Skin of body (tissue), 2 donors: Measurements from ENCODE around the gene BPIFB4. TPM values are rescaled to one million over a fixed set of nuclear protein-coding genes. Genes with fewer than 3 reads are reported as not detected.

Experiments
- DNase-seq: peaks from one replicate; lab custom pipeline; 2025; lab: John Stamatoyannopoulos, UW
- total RNA-seq: library from RNA; depleted of rRNA; stranded (reverse); fragments of >200 nt; gene quantifications from one replicate; pipeline ENCODE4 v1.2.3, GENCODE V29; 2014

BPIFB4 gene
- total RNA-seq, 1 donor from 2014 or later: not detected

DNA sequence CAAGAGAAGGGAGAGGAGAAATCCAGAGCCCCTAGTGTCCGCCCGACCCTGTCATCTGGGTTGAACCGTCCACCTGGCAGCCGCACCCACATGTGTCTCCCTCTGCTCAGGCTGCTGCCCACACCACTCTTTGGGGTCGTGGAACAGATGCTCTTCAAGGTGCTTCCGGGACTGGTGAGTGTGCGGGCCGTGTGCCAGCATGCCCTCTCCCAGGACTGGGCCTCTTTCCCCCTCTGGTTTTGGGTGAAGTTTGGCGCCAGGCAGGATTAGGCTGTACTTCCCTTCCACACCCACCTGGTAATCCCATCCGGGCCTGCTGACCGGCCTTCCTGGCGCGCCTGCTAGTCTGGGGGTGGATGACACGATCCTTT is 17.8 kb upstream of the BPIFB4 start:
- DNase-seq: no peak

DNA sequence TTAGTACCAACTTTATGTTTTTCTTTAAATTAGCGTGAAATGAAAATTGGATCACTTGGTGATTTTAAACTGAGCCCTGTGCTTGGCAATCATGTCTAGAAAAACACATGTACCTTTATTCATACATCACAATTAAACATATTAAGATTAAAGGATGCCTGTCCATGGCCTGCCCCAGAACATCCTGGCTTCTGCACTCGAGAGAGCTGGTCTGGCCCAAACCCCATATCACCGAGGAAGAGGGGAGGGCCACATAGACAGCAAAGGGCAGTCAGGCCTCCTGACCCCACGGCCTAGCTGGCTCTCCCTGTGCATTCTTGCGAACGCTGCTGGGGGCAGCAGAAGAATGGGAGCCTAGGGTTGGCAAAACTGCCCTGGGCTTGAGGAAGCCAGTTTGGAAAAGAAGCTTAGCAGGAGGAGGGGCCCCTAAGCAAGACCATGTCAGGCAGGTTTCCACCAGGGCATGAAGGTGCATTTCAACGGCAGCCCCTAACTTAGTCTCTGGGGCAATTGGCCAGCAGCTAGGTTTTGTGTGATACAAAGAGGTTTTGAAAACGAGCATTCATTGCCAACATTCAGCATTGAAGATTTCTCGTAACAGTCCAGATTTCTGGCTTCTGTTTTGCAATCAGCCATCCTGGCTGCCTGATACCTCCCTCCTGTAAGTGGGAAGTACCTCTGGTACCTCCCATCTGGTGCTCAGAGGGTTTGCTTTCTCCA is 17.2 kb upstream of the BPIFB4 start:
- no peak for DNase-seq

DNA sequence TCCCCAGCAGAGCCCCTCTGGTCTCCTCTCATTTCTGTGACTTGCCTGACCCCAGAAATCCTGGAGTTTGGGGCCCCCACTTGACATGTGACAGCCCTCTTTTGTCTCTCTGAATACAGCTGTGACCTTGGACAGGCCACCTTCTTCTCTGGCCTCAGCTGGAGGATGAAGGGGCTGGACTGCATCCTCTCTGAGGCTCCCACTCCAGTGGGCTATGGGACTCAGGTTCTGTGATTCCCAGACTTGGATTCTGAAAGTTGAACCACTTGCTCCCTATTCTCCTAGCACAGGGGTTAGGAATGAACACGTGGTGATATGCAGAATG is 16.7 kb upstream of the BPIFB4 start:
- DNase-seq: no peak

DNA sequence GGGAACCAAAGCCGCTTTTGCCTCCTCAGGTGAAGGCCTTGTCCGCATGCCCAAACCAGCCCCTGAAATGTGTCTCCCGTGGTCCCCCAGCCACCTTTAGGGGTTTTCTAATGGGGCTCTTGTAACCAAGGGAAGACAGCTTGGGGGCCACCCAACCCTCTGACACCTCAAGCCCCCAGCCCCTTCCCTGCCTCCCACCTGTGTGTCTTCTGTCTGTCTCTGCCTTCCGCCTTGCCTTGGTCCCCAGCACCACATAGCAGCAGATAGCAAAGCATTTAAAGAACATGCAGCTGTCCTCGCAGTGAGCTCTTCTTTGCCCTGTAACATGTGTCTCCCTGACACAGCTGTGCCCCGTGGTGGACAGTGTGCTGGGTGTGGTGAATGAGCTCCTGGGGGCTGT is 16.2 kb upstream of the BPIFB4 start:
- no peak for DNase-seq

DNA sequence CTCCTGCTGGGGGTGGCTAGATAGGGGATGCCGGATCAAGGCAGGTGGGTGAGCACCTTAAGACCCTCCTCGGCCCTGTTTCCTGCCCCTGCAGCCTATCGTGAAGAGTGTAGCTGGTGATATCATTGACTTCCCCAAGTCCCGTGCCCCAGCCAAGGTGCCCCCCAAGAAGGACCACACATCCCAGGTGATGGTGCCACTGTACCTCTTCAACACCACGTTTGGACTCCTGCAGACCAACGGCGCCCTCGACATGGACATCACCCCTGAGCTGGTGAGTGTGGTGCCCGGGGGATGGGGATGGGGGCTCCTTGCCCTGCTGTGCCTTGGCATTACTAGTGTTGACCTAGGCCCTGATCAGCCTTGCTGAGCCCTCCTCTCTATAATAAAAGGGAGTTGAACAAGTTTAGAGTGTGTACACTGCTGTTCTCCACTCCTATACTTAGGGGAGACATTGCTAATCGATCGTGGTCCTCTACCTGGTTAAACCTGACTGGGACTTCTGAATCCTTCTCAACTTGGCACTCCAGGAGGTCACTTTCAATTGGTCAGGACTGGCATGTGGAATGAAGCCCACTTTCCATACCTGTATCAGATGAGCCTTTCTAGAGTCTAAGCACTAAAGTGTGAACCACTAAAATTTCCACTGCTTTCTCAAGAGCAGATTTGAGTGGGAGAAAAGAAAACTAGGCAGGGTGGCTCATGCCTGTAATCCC is 14.7 kb upstream of the BPIFB4 start:
- DNase-seq: no peak

DNA sequence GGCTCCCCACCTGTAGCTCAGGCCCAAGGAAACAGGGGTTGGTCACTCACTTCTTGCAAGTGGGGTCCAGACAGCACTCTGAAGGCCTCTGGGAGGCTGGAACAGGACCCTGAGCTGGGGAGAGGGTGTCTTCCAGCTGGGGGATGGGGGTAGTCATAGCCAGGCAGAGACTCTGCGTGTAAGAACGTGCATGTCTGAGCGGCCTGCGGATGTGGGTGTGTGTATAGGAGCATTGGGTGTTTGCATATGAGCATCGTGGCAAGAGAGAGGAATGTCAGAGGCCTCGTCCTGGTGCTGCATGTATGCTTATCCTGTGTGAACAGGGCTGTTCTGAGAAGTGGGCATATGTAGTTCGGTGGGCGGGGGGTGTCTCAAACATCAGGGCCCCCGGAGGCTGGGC is 13.7 kb upstream of the BPIFB4 start:
- DNase-seq: no peak

DNA sequence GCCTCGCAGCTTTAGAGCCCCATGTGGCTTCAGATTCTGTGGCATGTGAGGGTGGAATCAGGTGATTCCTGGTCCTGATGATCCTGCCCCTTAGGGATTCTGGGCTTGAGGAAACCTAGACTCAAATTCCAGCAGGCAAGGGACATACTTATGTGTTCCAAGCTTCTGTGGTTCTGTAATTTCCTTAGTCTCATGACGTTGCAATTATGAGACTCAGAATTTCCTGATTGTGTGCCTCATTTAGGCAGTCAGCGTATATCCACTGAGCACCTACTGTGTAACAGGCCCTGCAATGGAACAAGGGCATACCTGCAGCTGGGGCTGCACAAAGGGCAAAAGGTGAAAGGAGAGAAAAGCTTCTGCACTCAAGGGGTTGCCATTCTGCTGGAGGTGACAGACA is 11.6 kb upstream of the BPIFB4 start:
- no peak for DNase-seq

DNA sequence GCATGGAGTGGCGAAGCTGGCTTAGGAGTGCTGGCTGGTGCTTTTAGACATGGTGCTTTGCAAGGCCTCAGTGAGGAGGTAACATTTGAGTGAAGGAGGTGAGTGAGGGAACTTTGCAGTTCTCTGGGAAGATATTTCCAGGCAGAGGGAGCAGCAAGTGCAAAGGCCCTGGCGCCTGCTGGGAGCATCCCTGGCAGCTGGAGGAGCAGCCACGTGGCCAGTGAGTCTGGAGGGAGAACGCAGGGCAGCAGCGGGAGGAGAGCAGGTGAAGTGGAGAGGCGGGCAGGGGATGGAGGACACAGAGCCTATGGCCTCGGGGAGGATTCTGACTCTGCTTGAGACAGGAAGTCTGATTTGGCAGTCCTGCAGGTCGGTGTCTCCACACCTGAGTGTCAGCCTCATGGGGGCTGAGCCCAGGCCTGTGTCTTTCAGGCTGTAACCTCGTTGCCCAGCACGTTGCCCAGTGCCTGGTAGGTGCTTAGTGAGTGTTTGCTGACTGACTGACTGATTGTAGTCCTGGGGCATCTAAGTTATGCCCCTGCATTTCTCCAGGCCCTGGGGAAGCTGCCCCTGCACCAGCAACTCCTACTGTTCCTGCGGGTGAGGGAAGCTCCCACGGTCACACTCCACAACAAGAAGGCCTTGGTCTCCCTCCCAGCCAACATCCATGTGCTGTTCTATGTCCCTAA is 11.0 kb upstream of the BPIFB4 start:
- DNase-seq: no peak

DNA sequence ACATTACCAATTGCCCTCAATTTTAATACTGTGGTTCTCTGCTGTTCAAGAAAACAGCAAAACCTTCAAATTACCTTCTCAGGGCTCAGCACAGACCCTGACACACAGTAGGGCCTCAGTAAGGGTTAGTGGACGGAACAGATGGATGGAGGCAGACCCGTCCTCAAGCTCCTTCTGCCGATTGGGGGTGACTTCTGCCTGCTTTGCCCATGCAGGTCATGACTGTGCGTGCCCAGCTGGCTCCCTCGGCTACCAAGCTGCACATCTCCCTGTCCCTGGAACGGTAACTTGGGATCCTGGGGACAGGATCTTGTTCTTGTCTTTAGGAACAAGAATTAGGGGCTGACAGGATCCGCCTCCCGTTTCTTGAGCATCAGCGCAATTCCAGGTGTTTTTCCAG is 9.8 kb upstream of the BPIFB4 start:
- no peak for DNase-seq

DNA sequence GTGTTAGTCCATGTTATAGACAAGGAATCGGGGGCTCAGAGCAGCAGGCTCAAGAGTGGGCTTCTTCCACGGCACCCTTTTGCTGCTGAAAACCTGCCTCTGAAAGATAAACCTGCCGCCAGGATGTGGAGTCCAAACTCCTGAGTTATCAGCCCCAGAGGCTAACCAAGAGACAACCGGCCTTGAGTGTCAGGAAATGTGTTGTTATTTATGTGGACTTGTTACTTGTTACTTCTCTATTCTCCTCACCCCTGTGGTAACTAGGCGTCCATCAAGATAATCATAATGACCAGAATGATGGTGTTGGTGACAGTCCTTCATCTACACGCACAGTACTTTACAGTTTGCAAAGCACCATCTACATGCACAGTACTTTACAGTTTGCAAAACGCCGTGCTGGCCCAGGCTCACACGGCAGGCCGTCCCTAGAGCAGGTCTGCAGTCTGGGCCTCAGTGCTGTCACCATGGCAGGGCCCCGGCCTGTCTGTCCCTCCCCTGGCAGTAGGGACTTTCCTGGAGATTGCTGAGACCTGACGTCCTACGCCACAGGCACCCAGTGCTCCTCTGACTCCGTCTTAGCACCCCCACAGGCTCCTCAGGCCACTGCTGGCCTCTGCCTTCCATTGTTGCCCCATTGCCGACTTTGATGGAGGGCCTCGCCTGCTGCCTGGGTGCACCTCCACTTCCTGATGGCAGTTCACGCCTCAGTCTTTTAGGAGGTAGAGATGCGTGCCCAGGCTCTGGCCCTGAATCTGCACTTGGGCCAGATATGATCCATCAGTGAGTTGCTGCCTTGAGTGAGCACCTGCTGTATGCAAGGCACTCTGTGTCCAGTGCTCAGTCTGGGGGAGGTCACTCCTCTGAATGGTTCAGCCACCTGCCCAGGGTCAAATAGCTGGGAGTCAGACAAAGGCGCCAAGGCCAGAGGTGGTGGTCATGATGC is 9.1 kb upstream of the BPIFB4 start:
- DNase-seq: no peak

DNA sequence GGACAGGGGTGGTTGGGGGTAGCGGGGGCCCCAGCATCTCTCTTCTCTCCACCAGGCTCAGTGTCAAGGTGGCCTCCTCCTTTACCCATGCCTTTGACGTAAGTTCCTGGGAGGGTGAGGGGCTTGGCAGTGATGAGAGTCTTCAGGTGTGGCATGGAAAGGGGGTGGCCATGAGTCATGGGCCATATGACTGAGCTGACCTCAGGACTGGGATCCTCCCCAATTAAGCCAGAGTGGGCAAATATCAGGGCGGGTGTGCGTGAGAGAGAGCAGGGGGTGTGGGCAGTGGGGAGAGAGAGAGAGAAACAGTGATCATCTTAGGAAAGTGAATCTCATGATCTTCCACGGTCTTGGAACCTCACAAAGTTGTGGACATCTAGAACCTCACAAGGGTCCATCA is 8.2 kb upstream of the BPIFB4 start:
- no peak for DNase-seq

DNA sequence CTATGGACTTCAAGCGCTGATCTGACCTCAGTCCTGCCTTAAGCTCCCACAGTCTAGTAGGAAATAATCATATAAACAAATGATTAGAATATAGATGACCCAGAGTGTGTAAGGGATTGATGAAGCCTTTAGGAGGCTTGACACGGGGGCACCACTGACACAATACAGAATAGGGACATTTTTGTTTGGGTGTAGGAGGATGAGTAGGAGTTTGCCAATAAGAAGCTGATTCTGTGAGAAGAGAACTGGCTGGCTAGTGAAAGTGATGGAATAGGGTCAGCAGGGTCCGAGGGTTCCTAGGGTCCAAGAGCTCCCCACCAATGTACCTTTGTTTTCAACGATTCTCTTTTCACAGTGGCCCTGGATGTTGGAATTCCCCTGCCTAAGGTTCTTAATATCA is 7.1 kb upstream of the BPIFB4 start:
- no peak for DNase-seq

DNA sequence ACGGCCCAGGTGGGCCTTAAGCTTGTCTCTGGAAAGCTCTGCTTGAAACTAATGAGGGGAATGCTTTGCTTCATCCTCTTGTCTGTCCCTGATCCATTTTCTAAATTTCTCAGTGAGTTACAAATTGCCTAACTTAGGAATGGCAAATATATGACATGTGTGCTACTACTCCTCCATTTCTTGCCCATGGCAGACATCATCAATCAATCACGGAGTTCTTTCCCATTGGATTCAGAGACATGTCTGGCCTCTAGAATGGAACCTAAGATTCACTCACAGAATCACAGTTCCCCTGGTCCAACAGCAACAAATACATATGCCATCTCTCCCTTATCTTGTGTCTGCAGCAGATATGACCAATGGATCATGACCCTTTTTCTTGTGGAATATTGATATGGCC is 6.6 kb upstream of the BPIFB4 start:
- no peak for DNase-seq

DNA sequence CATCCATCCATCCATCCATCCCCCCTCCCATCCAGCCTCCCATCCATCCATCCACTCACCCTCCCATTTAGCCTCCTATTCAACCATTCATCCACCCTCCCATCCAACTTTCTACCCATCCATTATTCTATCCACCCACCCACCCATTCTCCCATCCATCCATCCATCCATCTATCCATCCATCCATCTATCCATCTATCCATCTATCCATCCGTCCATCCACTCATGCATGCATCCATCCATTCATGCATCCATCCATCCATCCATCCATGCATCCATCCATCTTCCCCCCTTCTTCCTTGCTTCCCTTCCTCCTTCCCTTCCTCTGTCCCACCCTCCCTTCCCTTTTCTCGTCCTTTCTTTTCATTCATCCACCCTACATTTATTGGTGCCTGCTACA is 4.8 kb upstream of the BPIFB4 start:
- no peak for DNase-seq

DNA sequence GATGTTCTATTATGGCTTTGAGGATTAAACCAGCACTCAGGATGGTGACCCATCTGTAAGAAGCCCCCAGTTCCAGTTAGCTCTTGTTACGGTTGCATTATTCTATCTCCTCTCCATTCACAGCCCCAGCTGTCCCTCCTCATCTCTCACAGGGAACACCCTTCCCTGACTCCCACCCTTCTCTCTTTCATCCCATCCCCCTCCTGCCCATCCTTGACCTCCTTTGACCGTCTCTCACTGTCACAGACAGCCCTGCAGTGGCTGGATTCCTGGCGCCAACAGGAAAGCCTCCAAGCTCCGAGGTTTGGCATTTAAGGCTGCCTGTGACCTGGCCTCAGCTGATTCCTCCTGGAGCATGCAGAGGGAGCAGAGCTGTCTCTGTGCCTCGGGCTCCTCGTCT is 4.2 kb upstream of the BPIFB4 start:
- DNase-seq: no peak

DNA sequence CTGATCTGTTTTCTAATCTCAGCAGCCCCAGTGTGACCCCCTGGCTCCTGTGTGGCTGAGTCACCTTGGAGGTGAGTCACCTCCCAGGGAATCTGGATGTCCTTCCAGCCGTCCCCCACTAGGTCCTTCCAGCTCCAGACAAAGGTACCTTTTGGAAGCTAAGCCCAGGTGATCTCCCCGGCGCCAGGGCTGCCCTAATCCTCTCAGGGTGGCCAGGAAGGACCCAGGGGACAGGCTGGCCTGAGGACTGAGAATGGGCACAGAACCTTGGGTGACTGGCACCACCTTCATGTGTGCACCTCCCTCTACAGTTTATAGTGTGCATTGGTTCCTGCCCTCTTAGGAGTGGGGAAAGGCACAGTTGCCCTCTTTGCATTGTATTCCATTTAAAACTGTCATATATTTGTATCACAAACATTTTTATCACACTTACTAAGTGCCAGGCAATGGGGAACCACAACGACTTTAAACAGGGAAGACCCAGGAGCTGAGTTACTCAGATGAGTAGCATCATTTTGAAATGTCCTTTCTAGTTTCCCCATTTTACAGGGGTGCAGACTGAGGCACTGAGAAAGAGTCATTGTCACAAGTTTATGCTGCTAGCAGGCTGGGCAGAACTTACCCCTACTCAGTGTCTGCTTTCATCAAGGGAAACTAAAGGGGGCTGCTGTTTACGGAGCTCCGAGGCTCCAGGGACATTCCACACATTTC is 2.6 kb upstream of the BPIFB4 start:
- DNase-seq: no peak

DNA sequence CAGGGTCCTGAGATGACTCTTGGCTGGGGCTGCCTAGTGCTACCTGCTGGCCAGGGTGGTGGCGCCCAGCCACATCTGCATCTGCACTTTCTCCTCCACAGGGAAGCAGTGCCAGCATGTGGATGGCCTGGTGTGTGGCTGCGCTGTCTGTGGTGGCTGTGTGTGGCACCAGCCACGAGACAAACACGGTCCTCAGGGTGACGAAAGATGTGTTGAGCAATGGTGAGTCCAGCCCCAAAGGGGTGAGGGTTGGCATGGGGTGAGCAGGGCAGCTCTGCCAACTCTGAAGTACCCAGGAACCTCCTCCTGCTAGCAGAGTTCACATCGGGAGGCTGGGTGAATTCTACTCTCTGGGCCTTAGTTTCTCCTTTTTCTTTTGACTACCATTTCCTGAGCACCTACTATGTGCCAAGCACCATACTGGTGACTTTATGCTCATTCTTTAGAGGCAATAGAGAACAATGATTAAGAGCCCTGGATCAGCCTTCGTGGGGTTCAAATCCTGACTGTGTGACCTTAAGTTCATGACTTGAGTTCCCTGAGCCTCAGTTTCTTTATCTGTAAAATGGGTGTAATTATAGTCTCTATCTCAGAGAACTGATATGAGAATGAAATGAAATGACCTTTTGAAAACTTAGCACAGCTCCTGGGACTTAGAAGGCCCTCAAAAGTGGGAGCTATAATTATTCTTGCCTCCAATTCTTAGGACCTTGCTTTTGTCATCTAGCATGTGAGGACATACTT is 2.1 kb downstream of the BPIFB4 start:
- no peak for DNase-seq

DNA sequence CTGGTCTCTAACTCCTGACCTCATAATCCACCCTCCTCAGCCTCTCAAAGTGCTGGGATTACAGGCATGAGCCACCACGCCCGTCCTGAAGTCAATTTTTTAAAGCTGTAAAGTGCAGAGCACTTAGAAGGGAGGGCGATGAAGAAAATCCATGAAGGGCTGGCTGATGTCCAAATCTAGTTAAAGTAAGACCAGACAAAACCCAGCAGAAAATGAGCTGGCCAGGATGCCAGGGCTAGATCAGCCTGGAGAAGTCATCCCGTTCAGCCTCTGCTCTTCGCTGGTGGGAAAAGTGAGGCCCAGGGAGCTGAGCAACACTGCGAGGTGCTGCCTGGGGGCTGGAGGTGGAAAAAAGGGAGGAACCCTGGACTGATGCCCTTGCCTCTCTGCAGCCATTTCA is 3.1 kb downstream of the BPIFB4 start:
- no peak for DNase-seq

DNA sequence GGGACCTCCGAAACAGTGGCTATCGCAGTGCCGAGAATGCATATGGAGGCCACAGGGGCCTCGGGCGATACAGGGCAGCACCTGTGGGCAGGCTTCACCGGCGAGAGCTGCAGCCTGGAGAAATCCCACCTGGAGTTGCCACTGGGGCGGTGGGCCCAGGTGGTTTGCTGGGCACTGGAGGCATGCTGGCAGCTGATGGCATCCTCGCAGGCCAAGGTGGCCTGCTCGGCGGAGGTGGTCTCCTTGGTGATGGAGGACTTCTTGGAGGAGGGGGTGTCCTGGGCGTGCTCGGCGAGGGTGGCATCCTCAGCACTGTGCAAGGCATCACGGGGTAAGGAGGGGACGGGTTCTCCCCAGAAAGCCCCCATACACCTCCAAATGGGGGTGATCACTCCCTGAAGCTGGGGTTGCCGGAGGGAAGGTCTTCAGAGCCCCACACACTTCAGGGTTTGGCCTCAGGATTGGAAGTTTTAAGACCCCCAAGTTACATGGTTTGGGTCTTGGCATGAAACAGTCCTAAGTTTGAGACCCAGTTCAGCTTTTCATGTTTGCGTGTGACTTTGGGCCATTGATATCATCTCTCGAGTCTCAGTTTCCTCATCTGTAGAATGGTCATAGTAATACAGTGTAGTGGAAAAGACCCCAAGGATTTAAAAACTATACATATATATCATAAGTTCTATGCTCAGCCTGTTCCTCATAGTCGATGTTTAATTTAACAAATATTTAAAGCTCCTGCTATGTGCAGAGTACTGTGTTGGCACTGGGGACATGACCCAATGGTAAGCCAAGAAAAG is 4.3 kb downstream of the BPIFB4 start:
- no peak for DNase-seq

DNA sequence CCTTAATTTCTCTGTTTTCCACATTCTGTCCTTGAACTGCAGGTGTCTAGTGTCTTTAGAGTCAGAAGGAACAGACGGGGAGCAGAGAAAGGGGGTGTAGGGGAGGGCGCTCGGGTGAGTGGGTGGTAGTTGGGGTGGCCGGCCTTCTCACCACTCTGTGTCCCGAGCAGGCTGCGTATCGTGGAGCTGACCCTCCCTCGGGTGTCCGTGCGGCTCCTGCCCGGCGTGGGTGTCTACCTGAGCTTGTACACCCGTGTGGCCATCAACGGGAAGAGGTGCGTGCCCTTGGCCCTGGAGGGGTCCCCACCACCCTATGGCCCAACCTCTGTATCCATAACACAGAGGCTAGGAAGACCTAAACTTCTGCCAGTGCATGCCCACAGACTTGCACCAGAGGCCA is 5.3 kb downstream of the BPIFB4 start:
- no peak for DNase-seq
